ENCODE data around the gene WDR3. TPM values are rescaled to one million over a fixed set of nuclear protein-coding genes. Genes with fewer than 3 reads are reported as not detected.

The WDR3 gene
- total and polyA plus RNA-seq, 10 of the 15 experiments (the other 5 are each of a cell fraction or from before 2014, with no cell fraction given) = 24.0 to 66.5 (median 42.9) TPM

- POLR2A ChIA-PET = no interaction called here
- H3K4me3 ChIP-seq = no peak overlapping the region
- no peak overlapping the region for H3K4me2 ChIP-seq (ENCODE audit: control insufficient read depth, insufficient read depth)
- BruUV-seq (replicated peaks) = no TSS peak
- CTCF ChIA-PET = no interaction called here
- RAD21 ChIA-PET (ENCODE audit: unreplicated experiment) = no interaction called here
- ATAC-seq (no peak), DNase-seq (ENCODE audit: low read depth, low spot score) (no peak), FAIRE-seq (no peak)
- no peak overlapping the region for H2AFZ ChIP-seq (ENCODE audit: control insufficient read depth, low read depth, low read length)
- H3K4me1 ChIP-seq (ENCODE audit: control insufficient read depth, insufficient read depth, low read length) = no peaks in the 10 kb centered on the region
- in situ Hi-C loops (cut with MboI) (no loop called here), intact Hi-C loops (cut with micrococcal nuclease; ENCODE audit: unreplicated experiment) (no loop called here)
- no peak overlapping the region for H3K9ac ChIP-seq (ENCODE audit: control insufficient read depth, insufficient read depth, low read length)
- SMC1A ChIA-PET (ENCODE audit: uncharacterized antibody, unreplicated experiment) = no interaction called here
- H4K20me1 ChIP-seq (ENCODE audit: control insufficient read depth, insufficient read depth) = no peaks in the 10 kb centered on the region
- no peaks in the 10 kb centered on the region for H3K79me2 ChIP-seq (ENCODE audit: control insufficient read depth, insufficient read depth, low read length)
- no peaks in the 10 kb centered on the region for H3K27me3 ChIP-seq (replicated peaks in 1 of 2; ENCODE audit: control insufficient read depth in 2 of 2, insufficient read depth in 2 of 2, low read length in 1 of 2)
- H3K9me3 ChIP-seq (replicated peaks; ENCODE audit: control insufficient read depth, insufficient read depth, low read length) = no peaks in the 10 kb centered on the region
- TF ChIP-seq, protein P1, sequence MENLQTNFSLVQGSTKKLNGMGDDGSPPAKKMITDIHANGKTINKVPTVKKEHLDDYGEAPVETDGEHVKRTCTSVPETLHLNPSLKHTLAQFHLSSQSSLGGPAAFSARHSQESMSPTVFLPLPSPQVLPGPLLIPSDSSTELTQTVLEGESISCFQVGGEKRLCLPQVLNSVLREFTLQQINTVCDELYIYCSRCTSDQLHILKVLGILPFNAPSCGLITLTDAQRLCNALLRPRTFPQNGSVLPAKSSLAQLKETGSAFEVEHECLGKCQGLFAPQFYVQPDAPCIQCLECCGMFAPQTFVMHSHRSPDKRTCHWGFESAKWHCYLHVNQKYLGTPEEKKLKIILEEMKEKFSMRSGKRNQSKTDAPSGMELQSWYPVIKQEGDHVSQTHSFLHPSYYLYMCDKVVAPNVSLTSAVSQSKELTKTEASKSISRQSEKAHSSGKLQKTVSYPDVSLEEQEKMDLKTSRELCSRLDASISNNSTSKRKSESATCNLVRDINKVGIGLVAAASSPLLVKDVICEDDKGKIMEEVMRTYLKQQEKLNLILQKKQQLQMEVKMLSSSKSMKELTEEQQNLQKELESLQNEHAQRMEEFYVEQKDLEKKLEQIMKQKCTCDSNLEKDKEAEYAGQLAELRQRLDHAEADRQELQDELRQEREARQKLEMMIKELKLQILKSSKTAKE (IDR thresholded peaks at IDR 0.05; ENCODE audit: low read depth, poor library complexity, severe bottlenecking) = no peak
- TF ChIP-seq RBBP5 (conservative IDR thresholded peaks at IDR 0.05) (no peak), CEBPB (IDR thresholded peaks at IDR 0.05; ENCODE audit: borderline replicate concordance in 1 of 2, low read depth in 2 of 2, low read length in 2 of 2) (no peak), SPI1 (IDR thresholded peaks at IDR 0.05; ENCODE audit: borderline replicate concordance, insufficient read depth, low read depth, low read length) (no peak), MYC (IDR thresholded peaks at IDR 0.05; ENCODE audit: insufficient read depth, insufficient read length, insufficient replicate concordance, low read length, severe bottlenecking) (no peak), RAD51 (IDR thresholded peaks at IDR 0.05) (no peak), HCFC1 (IDR thresholded peaks at IDR 0.05; ENCODE audit: low read length) (no peak), ETV6 (conservative IDR thresholded peaks at IDR 0.05 in 1 of 2, IDR thresholded peaks at IDR 0.05 in 1 of 2; ENCODE audit: borderline replicate concordance in 1 of 2, low read depth in 1 of 2) (no peak), USF1 (IDR thresholded peaks at IDR 0.05; ENCODE audit: borderline replicate concordance, extremely low read length, insufficient read depth, low read depth, low read length) (no peak), IRF3 (IDR thresholded peaks at IDR 0.05) (no peak)
- TF ChIP-seq, protein P2, sequence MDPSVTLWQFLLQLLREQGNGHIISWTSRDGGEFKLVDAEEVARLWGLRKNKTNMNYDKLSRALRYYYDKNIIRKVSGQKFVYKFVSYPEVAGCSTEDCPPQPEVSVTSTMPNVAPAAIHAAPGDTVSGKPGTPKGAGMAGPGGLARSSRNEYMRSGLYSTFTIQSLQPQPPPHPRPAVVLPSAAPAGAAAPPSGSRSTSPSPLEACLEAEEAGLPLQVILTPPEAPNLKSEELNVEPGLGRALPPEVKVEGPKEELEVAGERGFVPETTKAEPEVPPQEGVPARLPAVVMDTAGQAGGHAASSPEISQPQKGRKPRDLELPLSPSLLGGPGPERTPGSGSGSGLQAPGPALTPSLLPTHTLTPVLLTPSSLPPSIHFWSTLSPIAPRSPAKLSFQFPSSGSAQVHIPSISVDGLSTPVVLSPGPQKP (IDR thresholded peaks at IDR 0.05; ENCODE audit: low read depth, low read length) = no peak
- peaks cover 0 to 3% of the 10 kb centered on the region in 2 experiments; a peak in 1 of 4 replicates for H3K36me3 ChIP-seq (ENCODE audit: control insufficient read depth in 2 of 2, insufficient read depth in 2 of 2, low read length in 1 of 2)
- no peak overlapping the region for H3K27ac ChIP-seq (ENCODE audit: control insufficient read depth, insufficient read depth)
Observed at GRCh38 chr1:117971777-117972176, 42.2 kb downstream of the WDR3 start.
